Adipose tissue (tissue), 3 donors: ENCODE measurements around the gene NAGK. TPM values are rescaled to one million over a fixed set of nuclear protein-coding genes. Genes with fewer than 3 reads are reported as not detected.
A peak's percentile ranks its signal among the peaks of the same experiment; 100 is the strongest.
"Not testable (repeated sequence)": the region's sequence is repeated elsewhere in the genome, so short reads cannot be mapped to it uniquely, and the experiment has no call there.

Experiments used
- H3K27ac ChIP-seq: one replicate; pipeline ENCODE4 v1.5.1; 2013; ENCODE audit warnings: low read depth, low read length
- WGBS, 3 donors: extraction: QIAGEN DNeasy Blood & Tissue Kit; methylation state at CpG; one replicate each; pipeline ENCODE4 v1.1.7; 2013; 5-methylcytosine and 5-hydroxymethylcytosine counted together
- polyA plus RNA-seq, 3 donors: library from polyadenylated mRNA; stranded (reverse); fragments of 200-250 nt; gene quantifications; one replicate each; pipeline ENCODE4 v1.2.3, GENCODE V29; 2013
- donor health status: healthy with polysubstance abuse.
- donor health status: Bipolar disorder and iron deficiency.
- donor health status: healthy.

Gene NAGK
- polyA plus RNA-seq, 3 donors: 52.6 to 108 (median 90.4) TPM

DNA sequence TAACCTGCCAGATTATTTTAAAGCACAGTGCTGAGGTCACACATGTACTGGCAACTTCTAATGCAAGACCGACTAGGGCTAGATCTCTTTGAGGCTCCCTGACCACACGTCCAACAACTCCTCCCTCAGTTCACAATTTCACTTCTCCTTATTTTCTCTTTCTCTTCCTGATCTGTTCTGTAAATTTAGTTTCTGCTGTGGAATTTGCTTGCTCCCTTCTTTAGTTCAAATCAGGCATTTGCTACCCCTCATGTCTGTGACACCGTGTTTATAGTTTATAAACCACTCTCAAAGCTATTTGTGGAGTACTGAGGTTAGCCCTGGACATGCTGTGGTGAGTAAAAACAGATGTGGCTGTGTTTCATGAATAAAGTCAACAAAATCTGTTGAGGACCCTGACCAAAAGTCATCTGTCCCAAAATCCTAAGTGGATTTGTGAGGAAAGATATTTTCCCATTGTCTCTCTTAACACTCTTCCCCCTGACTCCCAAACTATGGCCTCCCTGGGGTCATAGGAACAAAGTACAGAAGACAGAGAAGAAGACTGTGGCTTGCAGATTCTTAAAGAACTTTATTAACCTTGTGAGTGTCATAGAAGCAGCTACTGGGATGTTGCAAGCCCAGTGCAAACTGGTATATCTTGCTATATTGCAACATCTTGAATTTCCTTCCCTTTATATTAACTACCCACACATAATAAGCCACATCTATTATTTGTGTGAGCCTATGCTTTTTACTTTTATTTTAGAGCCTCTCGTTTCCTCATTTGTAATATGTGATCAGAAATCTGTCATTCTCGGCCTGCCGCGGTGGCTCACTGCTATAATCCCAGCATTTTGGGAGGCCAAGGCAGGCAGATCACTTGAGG lies 3.5 kb upstream of the NAGK start:
- H3K27ac ChIP-seq: no peak overlapping the region
- 38 to 74% (median 49%) methylated on average over 7 of the region's 7 CpGs for WGBS, 3 donors

DNA sequence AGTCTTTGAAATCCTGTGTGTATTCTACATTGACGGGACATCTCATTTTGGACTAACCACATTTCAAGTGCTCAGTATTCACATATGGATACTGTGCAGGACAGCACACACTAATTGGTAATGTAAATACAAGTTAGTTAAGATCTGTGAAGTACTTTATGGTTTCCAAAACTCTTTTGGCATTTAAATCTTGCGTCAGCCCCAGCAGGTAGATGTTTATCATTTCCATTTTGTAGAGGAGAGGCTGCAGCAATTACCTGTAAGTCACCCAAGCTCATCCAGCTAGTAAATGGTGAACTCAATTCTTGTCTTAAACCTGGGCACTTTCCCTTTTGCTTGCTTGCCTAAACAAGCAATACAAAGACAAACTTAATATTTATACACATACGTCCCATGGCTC lies 1.6 kb upstream of the NAGK start:
- no peak overlapping the region for H3K27ac ChIP-seq
- 79 to 81% (median 80%) methylated on average over 3 of the region's 3 CpGs for WGBS, 3 donors

DNA sequence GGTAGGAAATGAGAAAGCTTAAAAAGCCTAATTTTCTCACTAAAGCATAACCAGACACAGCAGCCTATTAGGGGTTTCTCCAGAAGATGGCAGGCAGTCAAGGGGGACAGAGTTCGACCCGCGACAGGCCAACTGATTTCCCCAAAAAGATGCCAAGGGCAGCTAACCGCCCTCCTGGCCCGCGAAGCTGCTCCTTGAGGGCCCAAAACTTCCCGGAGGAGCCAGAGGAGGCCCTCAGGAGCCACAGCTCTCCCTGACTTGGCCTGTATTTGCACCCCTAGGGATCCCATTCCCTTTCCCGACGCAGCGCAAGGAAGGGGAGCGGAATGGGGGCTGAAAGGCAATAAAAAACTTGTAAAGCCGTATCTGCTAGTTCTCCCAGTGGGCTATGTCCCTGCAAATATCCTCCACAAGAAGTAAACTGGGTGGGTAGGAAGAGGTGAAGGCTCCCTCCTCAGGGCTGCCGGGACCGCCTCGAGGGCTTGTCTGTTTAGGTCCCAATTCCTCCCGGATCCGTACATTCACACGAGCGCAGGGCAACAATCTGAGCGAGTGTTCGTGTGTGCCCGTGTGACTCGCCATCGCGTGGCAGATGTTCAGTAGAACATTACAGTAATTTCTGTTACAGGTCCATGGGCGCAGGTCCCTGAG lies 756 bp upstream of the NAGK start:
- WGBS, 3 donors: 3 to 5% (median 3%) methylated on average over 26 of the region's 26 CpGs
- H3K27ac ChIP-seq: peak overlapping the region; percentile 80

DNA sequence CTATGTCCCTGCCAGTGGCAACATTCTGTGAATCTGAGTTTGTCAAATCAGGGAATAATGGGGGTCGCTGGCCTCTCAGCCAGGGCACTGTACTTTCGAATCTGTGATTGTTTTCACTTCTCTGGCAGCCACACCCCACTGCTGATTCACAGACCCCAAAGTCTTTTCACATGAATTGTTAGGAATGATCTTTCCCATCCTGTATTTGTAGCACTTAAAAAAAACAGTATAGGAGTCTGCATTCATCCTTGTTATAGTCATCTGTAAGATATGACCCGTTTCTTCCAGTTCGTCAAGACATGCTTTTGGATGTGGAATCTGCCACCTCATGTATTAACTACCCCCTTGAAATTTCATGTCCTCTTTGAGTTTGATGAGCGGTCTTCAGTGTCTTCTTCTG lies 928 bp downstream of the NAGK start:
- no peak overlapping the region for H3K27ac ChIP-seq
- 45 to 49% (median 48%) methylated on average over 5 of the region's 5 CpGs for WGBS, 3 donors

DNA sequence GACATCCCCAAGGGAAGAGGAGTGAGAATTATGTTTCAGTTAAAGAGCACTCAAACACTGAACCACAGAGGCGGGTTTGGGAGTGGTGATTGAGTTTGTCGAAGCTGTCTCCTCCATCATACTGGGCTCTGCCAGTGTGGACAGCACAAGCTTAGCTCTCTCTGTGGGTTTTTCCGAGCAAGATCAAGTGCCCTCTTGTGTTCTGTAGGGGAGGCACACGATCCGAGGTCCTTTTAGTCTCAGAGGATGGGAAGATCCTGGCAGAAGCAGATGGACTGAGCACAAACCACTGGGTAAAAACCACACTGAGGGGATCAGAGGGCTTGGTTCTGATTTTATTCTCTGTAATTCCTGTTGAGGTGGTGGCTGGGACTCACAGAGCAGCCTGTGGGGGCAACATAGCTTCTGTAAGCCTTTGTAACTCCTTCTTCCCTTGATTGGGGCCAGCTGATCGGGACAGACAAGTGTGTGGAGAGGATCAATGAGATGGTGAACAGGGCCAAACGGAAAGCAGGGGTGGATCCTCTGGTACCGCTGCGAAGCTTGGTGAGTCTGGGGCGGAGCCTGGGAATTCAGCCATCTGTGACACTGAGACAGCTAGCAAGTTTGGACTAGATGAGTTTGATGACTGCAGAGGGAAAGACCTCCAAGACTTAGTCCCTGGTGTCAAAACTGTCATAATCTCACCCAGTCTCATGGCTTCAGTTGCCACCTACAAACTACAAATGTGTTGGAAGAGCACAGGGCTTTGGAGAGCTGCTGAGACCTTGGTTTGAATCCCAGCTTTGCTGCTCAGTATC lies 2.0 kb downstream of the NAGK start:
- 32 to 61% (median 52%) methylated on average over 10 of the region's 10 CpGs for WGBS, 3 donors
- H3K27ac ChIP-seq: no peak overlapping the region

DNA sequence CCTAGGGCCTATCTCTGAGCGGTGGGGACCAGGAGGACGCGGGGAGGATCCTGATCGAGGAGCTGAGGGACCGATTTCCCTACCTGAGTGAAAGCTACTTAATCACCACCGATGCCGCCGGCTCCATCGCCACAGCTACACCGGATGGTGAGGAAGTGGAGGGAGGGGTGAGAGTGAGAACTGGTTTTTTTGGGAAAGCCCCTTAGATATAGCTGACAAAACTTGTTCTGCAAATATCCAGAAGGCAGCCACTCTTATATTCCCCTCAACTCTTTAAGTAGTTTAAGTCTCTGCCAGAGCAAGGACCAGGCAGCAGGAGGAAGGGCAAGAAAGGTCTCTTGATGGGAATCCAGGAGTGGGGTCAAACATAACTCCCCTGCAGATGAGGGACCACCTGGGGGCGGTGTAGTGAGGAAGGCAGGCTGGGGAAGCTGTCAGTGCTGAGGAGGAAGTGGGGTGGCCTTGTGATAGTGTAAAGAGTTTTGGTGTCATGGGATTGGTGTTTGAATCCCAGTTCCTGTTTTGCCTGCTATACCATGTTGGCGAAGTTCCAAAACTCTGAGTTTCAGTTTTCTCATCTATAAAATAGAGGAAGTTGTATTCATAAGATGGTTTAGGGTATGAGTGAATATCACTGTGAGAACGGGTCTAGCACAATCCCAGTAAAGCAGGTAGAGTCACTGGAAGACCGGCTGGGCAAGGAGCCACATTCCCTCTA lies 3.4 kb downstream of the NAGK start:
- 41 to 80% (median 57%) methylated on average over 14 of the region's 14 CpGs for WGBS, 3 donors
- H3K27ac ChIP-seq: no peak overlapping the region

DNA sequence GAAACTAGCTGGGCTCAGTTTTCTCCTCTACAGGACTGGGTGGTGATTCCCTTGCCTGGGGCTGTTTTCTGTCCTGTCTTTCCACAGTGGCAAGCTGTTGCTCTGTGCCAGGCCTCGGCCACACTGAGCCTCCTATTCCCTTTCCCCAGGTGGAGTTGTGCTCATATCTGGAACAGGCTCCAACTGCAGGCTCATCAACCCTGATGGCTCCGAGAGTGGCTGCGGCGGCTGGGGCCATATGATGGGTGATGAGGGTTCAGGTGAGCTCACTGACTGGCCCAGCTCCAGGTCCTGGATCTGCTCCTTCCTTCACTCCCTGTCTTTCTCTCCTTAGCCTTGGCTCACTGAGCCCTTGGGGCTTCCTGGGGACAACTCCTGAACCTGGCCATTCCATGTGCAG lies 4.0 kb downstream of the NAGK start:
- no peak overlapping the region for H3K27ac ChIP-seq
- WGBS, 3 donors: 90 to 95% (median 94%) methylated on average over 4 of the region's 4 CpGs

DNA sequence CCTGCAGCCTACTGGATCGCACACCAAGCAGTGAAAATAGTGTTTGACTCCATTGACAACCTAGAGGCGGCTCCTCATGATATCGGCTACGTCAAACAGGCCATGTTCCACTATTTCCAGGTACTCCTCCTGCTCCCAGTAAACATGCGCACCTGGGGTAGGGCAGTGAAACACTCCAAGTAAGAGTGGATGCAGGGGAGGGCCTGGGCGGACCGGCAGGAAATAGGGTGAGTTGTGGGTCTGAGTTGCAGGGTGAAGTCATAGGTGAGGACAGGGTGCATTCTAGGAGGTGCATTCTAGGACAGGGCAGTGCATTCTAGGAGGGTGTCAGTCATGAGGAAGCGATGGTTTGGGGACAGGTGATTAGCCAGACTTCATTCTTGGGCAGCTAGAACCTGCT lies 5.0 kb downstream of the NAGK start:
- no peak overlapping the region for H3K27ac ChIP-seq
- 91 to 98% (median 98%) methylated on average over 8 of the region's 8 CpGs for WGBS, 3 donors

DNA sequence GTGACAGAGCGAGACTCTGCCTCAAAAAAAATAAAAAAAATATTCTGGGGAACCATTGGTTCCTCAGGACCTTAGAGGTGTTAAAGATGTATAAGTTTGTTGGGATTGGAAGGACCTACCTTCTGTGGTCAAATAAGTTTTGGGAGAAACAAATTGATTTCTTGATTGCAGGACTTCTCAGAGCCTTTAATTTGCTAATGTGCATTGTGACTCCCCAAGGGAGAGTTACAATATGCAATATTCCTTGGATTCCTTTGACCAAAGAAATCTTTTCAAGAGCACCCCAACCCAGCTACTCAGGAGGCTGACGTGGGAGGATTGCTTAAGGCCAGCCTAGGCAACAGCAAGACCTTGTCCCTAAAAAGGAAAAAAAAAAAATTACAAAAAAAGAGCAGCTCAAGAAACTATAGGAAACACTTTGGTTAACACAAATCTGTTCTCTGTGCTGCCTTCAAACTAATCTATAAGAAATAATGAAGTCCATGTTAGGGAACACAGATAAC lies 6.5 kb downstream of the NAGK start:
- no peak overlapping the region for H3K27ac ChIP-seq
- WGBS, 3 donors: 79 to 88% (median 87%) methylated on average over 2 of the region's 2 CpGs

DNA sequence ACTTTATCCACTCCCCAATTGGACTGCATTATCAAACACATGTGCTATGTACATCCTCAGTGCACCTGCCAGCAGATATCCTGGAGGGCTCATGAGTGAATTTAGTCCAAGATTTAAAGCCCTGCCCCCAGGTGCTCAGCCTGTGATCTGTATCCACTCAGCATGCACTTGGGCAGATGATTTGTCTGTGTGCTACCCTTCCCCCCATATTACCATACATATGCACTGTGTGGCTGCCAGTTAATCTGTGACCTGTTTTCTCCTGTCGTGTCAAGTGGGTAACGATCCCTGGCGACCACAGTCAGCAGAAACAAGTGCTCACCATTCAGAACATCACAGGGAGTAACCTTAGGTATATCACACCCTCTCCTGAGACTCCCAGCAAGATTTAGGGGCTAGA lies 10.2 kb downstream of the NAGK start:
- no peak overlapping the region for H3K27ac ChIP-seq
- WGBS, 3 donors: 80 to 87% (median 86%) methylated on average over 3 of the region's 3 CpGs

DNA sequence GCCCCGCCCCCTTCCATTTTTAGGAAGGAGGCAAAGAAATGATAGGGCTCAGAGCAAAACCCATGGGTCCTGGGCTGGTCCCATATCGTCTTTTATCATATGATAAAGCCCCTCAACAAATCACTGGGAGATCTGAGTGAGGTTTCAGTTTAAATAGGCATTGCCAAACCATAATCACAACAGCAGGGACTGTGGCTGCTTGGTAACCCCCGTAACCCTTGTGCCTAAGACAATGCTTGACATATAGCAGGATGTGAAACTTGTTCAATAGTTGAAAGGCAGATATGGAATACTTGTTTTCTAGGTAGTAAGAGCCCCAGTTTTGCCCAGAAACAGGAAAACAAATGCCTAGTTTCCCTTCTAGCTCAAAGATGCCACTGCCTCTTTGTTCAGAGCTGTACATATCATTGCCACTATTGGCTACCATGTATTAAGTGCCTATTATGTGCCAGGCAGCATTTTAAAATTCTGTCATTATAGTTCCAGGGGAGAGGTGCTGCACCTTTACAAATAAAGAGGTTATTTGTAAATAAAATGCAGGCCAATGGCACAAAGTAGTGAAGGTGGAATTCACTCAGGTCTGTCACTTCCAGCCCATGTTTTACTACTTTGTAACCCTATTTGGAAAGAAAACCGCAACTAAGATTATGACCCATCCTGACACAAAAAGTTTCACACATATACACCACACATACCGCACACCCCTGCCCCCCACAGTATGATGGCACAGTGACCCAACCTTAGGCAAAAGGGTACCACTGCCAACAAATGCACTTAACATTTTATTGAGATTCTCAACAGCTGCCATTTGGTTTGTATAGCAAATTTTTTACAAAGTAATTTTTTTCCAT lies 14.2 kb downstream of the NAGK start:
- H3K27ac ChIP-seq: no peak overlapping the region
- 81 to 84% (median 83%) methylated on average over 5 of the region's 5 CpGs for WGBS, 3 donors

DNA sequence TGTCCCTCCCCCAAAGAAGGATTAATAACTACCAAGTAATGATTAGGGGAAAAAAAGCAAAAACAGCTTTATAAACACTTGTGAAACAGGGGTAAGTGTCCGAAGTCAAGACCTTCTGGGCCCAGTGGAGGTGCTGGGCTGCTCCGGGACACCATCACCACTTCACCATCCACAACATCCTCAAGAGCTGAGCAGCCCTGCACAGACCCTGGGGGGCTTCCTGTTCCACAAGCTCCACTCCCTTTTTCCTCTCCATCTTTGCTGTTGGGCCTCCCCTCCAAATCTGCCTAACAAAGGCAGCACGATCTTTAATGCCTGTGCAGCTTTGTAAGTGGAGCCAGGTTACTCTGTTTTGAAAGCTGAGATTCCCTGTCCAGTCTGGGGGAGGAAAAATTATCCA lies 14.8 kb downstream of the NAGK start:
- H3K27ac ChIP-seq: not testable (repeated sequence)
- no CpG with 5 or more reads among the region's 3 CpGs for WGBS, 3 donors

DNA sequence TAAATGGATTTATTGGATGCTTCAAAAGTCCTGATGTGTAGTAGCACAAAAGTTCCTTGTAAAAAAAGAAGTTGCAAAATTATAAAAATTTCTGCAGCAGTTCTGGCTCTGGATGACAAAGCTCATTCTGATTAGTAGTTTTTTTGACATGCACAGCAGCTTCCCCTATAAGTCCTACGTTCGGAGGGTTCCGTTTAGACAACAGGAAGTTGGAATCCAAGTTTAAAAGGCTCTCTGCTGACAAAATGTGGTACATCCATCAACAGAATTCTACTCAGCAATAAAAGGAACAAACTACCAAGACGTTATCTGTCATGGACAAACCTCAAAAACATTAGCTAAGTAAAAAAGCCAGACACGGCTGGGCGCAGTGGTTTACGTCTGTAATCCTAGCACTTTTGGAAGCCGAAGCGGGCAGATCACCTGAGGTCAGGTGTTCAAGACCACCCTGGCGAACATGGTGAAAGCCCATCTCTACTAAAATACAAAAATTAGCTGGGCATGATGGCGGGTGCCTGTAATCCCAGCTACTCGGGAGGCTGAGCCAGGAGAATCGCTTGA lies 15.4 kb downstream of the NAGK start:
- H3K27ac ChIP-seq: not testable (repeated sequence)
- 34 to 80% (median 45%) methylated on average over 10 of the region's 13 CpGs for WGBS, 3 donors

DNA sequence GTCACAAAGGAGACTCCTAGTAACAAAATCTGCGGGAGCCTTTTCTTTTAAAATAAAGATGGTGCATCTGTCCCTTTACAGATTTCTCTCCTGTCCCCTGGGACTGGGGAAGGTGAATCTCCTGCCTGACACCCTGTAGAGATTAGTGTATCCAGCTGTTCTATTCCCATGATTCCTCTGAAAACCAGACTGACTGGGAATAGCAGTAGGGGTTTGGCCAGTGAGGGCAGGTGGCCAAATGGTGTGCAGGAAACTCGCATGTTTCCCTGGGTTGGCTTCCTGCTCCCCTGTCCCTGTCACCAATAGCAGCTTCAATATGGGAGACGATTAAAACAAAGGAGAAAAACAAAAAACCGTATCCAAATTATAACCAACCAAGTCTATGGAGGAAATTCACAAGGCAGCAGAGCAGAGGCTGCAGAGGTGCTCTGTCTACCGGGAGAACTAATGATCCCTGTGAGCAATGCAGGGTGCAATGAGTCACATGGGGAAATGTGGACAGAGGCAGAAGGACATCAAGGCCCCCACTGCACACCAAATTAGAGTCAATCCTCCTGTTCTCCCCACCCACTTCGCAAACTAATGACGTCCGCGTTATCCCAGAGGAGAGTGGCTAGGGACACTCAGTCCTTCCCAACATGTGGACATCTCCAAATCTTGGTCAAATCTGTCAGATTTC lies 17.0 kb downstream of the NAGK start:
- not testable (repeated sequence) for H3K27ac ChIP-seq
- WGBS, 3 donors: 52 to 83% (median 75%) methylated on average over 9 of the region's 9 CpGs

DNA sequence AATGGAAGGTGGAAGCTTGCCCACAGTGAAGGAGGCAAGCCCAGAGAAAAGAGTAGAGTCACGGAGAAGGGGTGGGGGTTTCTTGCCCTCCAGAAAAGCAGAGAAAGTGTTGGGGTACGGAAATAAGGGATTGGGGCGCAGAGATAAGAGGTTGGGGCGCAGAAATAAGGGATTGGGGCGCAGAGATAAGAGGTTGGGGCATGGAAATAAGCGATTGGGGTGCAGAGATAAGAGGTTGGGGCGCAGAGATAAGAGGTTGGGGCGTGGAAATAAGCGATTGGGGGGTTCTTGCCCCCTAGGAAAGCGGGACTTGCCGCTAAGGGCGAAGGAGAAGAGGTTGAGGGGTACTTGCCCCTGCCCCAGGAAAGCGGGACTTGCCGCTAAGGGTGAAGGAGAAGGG lies 21.0 kb downstream of the NAGK start:
- H3K27ac ChIP-seq: not testable (repeated sequence)
- WGBS, 3 donors: 79 to 89% (median 82%) methylated on average over 13 to 14 of the region's 14 CpGs

DNA sequence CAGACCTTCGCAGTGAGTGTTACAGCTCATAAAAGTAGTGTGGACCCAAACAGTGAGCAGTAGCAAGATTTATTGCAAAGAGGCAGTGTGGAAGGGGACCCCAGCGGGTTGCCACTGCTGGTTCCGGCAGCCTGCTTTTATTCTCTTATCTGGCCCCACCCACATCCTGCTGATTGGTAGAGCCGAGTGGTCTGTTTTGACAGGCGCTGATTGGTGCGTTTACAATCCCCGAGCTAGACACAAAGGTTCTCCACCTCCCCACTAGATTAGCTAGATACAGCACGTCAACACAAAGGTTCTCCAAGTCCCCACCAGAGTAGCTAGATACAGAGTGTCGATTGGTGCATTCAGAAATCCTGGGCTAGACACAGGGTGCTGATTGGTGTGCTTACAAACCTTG lies 23.4 kb downstream of the NAGK start:
- 74 to 90% (median 85%) methylated on average over 9 of the region's 9 CpGs for WGBS, 3 donors
- H3K27ac ChIP-seq: not testable (repeated sequence)
